HG03135 (cell line): Measurements from ENCODE around the gene NECAP2.

ENCODE experiments used
- ATAC-seq: cut with Tn5 transposase; IDR thresholded peaks from one replicate; pipeline ENCODE4 v1.9.1; 2021; ENCODE audit warnings: mild to moderate bottlenecking, moderate library complexity; ENCODE audit not compliant: unreplicated experiment

Gene NECAP2, protein sequence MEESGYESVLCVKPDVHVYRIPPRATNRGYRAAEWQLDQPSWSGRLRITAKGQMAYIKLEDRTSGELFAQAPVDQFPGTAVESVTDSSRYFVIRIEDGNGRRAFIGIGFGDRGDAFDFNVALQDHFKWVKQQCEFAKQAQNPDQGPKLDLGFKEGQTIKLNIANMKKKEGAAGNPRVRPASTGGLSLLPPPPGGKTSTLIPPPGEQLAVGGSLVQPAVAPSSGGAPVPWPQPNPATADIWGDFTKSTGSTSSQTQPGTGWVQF

DNA sequence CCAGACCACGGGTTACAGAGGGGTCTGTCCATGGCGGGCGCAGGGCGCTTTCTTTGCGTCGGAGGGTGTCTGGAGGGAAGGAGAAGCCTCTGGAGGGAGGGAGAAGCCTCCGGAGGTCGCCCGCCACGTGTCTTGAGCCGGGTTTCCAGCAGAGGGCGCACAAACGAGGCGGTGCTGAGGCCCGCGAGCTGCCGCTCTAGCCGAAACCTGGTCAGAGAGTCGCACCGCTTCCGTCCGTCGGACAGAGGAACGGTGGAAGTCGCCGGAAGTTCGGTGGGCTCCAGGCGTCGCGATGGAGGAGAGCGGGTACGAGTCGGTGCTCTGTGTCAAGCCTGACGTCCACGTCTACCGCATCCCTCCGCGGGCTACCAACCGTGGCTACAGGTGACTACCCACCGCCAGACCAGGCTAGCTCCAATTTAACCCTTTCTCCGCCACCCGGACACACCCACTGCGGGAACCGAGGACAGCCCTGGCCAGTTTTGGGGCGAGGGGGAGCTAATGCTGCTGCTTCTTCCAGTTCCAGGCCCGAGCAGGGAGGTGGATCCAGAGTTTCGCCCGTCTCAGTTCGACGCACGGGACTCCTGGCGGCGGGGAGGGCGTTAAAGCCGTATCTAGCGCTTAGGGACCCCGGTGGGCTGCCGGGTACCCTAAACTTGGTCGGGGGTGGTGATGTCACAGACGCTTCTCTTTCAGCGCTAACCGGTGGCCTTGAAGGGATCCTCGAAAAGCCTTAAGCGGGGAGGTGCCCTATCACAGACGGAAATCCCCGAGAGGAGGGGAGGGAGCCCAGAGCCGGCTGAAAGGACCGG lies at the start of gene NECAP2:
Gene NECAP2 (plus strand): TSS at position 255 of the 812 bp plus-strand sequence. CDS start 38 bp downstream, at position 293.
- ATAC-seq: peak; percentile 84

DNA sequence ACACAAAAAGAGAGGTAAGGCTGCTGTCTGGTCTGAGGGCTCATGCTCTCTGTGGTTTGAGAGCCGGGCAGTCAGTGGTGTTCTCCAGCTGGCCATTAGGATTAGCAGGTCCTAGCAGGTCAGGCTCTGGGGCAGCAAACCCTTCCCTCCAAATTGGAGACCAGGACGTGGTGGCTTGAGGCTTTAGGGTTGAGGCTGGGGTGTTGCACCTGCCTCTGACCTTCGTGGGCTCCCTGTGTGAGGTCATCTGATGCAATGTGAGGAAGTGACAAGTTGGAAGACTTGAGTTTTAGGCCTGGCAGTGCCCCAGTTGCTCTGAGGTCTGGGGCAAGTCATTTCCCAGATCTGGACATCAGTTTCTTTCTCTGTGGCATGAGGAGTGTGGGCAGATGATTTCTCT lies 49.1 kb upstream of the NECAP2 start:
- no peak for ATAC-seq

DNA sequence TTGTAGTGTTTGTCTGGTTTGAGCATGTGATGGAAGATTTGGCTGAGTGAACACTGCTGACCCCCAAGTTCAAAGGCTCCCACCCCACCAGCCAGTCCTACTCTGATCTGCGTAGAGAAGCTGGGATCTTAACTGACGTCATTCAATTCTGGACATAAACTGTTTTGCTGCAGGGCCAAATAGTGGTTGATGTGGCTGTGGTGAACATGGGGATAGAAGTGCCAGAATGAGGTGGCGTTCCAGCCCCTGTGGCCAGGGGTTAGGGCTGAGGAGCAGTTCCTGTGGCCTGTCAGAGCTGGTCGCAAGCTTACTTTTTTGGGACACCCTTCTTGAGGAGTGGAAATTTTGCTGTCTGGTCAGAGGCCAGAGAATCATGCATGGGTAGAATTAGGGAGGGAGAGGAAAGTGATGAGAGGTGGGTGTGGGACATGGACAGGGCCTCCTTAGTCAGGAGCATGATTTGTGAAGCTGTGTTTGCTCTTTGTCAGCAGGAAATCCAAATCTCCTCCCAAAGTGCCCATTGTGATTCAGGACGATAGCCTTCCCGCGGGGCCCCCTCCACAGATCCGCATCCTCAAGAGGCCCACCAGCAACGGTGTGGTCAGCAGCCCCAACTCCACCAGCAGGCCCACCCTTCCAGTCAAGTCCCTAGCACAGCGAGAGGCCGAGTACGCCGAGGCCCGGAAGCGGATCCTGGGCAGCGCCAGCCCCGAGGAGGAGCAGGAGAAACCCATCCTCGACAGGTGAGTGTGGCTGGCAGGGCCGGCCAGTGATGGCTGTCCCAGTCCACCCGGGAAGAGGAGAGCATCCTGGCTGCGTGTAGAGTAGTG lies 47.6 kb upstream of the NECAP2 start:
- ATAC-seq: no peak

DNA sequence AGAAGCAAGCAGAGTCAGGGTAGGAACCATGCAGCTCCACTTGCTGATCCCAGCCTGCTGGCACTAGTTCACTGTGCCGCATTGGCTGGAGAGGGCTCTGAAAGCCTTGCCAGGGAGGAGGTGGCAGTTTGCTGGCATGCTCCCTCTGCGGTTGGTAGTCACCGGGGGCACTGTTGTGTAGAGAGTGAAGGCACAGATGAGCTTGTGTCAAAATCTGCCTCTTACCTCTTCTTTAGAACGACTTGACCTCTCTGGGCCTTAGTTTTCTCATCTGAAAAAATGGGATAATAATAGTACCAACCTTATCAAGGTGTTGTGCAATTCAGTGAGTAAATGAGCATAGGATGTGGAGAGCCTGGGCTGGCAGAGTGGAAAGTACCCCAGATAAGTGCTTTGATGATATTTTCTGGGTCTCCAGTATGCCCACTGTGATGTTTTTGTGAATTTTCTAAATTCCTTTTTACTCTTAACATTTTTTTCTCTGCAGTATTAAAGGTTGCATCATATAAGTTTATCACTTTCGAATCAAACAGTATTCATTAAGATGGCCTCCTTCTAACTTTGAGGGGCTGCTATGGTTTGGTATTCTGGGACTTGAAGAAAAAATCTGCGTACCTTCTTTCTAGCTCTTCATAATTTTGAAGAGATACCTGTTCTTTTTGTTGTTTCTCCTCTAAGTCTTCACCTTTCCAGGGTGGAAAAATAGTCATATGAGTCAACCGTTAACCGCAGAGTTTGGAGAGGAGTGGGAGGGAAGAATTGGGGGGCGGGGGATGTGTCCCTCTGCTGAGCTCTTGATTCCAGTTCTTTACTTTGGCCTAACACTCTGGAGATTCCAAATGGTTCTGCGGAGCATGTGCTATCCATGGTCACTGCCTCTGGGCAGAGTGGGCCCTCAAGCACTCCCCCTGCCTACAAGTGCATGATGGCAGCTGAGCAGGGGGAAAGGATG lies 46.7 kb upstream of the NECAP2 start:
- ATAC-seq: no peak

DNA sequence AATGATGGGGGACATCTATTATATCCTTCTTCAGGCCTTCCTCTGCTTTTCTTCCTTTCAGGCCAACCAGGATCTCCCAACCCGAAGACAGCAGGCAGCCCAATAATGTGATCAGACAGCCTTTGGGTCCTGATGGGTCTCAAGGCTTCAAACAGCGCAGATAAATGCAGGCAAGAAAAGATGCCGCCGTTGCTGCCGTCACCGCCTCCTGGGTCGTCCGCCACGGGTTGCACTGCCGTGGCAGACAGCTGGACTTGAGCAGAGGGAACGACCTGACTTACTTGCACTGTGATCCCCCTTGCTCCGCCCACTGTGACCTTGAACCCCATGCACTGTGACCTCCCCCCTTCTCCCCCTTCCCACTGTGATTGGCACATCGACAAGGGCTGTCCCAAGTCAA lies 45.5 kb upstream of the NECAP2 start:
- ATAC-seq: no peak

DNA sequence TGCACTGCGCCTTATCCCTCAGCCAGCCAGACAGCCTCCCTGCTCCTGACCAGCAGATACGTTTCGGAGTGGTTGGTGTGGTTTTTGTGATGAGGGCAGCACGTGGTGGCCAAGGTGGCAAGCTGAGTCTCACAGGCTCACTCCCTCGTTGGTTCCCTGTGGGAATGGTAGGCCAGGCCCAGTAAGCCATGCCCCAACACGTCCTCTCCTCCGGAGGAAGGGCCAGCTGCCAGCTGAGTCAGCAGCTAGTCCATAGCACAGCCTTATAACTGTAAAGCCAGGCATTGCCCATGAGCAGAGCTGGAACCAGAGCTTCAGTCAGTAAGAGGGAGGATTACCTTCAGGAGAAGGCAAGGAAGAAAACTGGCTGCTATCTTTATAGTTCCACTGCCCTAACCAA lies 43.9 kb upstream of the NECAP2 start:
- no peak for ATAC-seq

DNA sequence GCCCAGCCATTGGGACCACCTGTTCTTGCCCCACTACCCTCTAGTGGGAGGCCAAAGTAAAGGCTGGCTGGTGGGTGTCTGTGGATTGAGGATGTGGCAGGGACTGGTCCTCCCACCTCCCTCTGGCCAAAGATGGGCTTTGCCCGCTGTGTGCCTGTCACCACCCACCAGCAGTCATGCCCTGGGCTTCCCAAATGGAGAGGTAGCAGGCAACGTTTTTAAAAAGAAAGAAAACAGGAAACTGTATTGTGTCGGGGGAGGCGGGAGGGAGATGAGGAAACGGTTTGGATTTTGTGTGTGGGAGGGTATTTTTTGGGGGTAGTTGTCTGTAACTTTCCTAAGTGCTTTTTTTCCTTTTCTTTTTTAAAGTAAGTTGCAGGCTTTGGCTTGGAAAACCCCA lies 43.4 kb upstream of the NECAP2 start:
- ATAC-seq: no peak

DNA sequence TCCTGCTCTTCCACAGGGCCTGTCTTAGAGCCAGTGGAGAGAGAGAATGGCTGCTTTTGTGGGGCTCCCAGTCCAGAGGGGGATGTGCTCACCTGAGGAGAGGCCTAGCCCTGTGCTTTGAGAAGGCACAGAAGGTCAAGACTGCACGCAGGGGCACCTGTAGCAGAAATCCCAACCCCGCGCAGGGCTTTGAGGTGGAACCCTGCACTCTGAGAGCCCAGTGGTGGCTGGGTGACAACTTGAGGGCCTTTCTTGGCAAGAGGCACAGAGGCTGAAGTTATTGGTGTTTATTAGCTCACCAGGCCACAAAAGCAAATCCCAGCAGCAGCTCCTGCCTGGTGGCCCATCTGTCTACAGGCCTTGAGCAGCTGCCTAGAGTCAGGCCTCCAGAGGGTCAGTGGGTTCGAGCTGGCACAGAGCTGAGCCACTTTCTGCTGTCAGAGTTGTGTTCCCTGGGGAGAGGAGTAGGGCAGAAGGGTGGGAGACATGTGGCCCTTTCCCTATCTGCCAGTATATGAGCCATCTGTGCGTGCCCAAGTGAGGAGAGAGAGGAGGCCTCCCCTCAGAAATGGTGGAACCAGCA lies 42.1 kb upstream of the NECAP2 start:
- ATAC-seq: no peak

DNA sequence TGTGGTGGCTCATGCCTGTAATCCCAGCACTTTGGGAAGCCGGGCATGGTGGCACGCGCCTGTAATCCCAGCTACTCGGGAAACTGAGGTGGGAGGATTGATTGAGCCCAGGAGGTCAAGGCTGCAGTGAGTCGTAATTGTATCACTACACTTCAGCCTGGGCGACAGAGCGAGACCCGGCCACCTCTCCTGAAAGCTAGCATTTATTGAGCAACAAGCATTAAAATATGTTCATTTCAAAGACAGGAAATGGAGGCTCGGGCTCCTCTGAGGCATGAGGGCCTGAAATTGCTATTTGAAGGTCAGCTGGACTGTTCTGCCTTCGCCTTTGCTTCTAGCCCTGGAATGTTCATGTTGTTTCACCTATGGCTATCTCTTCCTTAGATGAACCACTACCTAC lies 37.8 kb upstream of the NECAP2 start:
- ATAC-seq: no peak

DNA sequence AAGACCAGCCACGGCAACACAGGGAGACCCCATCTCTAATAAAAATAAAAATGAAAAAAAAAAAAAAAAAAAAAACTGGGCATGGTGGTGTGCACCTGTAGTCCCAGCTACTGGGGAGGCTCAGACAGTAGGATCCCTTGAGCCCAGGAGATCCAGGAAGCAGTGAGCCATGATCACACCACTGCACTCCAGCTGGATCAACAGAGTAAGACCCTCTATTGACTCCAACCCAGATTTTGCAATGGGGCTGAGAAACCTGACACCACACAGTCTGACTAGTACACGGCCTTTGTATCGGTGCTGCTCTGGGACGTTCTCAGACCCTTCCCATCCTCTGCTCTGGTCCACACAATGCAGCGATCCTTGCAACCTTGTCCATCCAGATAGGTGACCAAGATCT lies 35.1 kb upstream of the NECAP2 start:
- ATAC-seq: no peak

DNA sequence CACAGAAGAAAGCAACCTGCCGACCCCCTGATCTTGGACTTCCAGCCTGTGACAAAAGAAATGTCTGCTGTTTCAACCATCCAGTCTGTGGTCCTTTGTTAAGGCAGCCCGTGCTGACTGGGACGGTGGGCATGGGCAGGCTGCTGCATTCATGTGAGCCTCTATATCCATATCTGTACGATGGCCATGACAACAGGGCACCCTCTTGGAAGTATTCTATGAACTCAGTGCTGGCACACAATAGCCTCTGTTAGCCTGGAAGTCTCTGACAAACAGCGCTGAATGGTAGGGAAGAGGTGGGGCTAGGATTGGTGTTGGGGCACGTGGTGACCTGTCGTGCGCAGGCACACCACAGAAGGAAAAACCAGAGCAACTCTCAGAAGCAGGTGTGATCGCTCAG lies 33.7 kb upstream of the NECAP2 start:
- ATAC-seq: no peak

DNA sequence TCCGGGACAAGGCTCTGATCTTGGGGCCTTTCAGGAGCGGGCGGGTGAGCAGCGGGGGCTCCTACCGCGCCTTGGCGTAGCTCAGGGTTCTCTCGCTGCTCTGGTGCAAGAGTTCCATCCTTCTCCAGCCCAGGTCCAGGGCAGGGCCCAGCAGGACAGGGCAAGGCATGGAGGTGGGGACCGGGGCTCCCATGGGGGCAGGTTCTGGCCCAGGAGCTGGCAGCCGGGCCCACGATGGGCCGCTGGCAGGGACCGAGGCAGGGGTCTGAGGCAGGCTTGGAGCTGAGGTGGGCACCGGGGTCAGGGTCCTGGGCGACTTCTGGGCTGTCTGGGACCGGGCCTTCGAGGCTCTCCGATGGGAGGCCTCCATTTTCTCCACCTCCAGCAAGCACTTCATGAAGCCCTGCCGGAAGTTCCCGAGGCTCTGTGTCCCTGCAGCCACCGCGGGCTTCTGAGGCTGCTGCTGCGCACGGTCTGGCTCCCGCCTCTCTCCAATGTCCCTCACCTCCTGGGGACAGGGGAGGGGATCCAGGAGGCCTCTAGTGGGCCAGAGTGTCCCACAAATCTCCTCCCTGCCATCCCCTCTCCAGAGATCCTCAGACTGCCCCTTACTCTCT lies 30.9 kb upstream of the NECAP2 start:
- no peak for ATAC-seq

DNA sequence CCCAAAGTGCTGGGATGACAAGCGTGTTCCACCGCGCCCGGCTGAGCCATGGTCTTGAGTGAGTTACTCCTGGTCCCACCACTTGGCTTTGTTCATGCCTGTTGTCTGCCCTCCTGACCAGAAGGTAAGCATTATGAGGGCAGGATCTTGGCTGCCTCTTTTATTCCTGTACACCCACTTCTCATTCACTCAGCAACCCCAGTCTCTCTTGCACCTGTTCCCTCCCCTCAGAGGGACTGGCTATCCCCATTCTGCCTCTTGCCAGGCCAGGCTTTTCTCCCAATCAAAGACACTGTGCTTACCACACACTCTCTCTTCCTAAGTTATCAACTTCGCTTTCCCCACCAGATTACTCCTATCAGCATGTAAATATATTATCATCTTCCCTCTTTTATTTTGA lies 29.7 kb upstream of the NECAP2 start:
- no peak for ATAC-seq

DNA sequence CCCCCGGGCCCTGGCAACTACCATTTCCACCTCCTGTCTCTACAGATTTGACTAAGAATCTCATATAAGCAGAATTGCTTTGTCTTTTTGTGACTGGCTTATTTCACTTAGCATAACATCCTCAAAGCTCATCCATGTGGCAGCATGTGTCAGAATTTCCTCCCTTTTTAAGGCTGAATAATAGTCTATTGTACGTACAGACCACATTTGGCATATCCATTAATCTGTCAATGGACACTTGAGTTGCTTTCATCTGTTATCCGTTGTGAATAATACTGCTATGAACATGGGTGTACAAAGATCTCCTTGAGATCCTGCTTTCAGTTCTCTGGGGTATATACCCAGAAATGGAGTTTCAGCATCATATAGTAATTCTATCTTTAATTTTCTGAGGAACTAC lies 27.3 kb upstream of the NECAP2 start:
- no peak for ATAC-seq

DNA sequence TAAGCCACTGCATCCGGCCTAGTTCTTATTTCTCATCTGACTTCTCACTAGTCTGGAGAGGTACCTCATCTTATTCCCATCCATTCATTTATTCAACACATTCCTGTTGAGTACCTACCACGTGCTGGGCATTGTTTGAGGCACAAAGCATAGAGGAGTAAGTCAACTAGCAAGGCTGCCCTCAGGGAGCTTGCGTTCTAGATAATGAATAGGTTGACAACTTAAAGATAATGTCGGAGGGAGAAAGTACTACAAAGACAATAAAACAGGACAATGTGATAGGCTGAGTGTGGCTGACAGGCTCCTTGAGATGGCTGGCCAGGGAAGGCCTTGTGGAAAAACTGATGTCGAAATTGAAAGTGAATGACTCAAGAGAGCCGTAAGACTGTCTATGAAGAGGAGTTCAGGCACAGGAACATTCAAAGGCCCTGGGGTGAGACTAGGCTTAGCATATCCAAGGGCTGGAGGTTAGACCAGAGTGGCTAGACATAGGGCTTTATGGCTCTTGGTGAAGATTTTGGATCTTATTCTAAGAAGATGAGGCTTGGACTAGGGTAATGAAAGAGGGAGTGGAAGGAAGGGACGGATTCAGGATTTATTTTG lies 21.6 kb upstream of the NECAP2 start:
- no peak for ATAC-seq

DNA sequence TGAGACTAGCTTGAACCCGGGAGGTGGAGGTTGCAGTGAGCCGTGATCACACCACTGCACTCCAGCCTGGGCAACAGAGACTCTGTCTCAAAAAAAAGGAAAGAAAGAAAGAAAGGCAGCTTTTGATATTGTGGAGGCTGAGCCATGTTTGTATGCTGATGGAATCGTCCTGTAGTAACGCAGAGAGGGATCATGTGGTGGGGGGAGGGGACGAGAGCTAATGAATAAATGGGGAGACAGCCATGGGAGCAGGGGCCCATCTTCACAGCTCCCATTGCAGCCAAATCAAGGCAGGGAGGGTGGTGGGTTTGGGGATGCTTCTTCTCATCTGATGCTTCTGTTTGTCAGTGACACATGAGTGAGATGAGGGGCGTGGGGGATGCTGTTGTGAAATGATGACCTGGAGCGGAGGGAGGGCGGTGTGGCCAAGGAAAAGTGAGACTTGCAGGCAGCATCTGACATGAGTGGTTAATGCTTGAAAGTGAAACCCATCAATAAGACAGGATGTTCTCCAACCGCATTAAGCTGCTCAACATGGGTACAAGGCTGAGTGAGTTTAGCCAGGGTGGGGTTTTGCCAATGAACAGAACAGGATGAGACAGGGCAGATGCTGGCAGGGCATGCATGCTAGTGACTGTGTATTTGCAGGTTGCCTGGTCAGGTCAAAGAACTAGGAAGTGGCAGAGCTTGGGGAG lies 20.0 kb upstream of the NECAP2 start:
- peak; percentile 93 for ATAC-seq

DNA sequence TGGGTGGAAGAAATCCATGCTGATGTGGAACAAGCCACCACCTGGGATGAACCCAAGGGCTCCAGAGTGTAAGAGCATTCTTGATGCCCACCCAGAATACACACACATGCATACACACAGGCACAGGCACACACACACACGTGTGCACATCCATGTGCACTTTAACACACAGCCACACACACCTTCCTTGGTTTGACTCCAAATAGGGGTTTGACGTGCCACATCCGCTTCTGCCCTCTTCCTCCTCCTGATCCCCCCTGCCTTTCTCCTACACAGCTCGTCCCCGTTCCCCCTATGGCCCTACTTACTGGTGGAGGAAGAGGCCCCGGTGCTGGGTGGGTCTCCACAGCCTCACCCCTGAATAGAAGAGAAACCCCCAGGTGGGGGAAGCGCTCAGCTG lies 19.3 kb upstream of the NECAP2 start:
- no peak for ATAC-seq

DNA sequence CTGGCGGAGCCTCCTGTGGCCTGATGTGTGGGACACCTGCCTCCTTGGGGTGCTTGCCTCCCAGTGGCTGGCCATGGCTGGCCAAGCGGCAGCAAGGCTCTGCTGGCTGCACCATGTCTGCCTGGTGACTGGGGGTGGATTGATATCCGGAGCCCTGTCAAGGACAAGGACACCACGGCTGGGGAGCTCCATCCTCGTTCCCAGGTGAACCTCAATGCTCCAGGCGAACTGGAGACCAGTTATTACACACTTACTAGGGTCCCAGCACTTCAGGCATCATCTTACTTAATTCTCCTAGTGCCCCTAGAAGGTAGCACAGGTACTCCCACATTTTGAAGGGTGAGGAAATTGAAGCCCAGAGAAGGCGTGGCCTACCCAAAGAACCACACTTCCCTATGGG lies 18.5 kb upstream of the NECAP2 start:
- ATAC-seq: no peak
